AG09309 (cell line): Measurements from ENCODE around the gene DACH1.

Source experiments
- DNase-seq: peaks from one replicate; pipeline ENCODE4 v3.0.0-alpha.2; 2010; ENCODE audit warnings: low read depth
- H3K4me3 ChIP-seq: 2 replicates; pipeline ENCODE4 v1.5.1; 2011; ENCODE audit warnings: mild to moderate bottlenecking, low read depth, low read length, moderate library complexity; ENCODE audit not compliant: control insufficient read depth
- CTCF ChIP-seq: IDR thresholded peaks from 2 replicates; pipeline ENCODE4 v1.5.1; 2011; ENCODE audit warnings: mild to moderate bottlenecking, low read depth, low read length, inconsistent platforms; ENCODE audit not compliant: insufficient read depth, control insufficient read depth; ENCODE audit errors: missing control alignments

Gene DACH1

GRCh38 chr13:71611292-71611691, 255.7 kb downstream of the DACH1 start:
- H3K4me3 ChIP-seq, result no peak overlapping the region
- no peak for TF ChIP-seq CTCF
- DNase-seq, result no peak

- DNase-seq, result no peak
- no peak overlapping the region for H3K4me3 ChIP-seq
- TF ChIP-seq CTCF, result no peak
Observed at GRCh38 chr13:71610876-71611275, 256.1 kb downstream of the DACH1 start.

- DNase-seq, result no peak
Observed at GRCh38 chr13:71609271-71609670, 257.7 kb downstream of the DACH1 start.

GRCh38 chr13:71607575-71607974, 259.4 kb downstream of the DACH1 start:
- H3K4me3 ChIP-seq, result no peak overlapping the region
- TF ChIP-seq CTCF, result no peak
- no peak for DNase-seq

More at GRCh38 chr13:71609271-71609670, 257.7 kb downstream of the DACH1 start:
- TF ChIP-seq CTCF, result no peak
- H3K4me3 ChIP-seq, result no peak overlapping the region

GRCh38 chr13:71606818-71607217, 260.2 kb downstream of the DACH1 start:
- H3K4me3 ChIP-seq, result no peak overlapping the region
- TF ChIP-seq CTCF, result no peak
- DNase-seq, result no peak

GRCh38 chr13:71605744-71606143, 261.3 kb downstream of the DACH1 start:
- H3K4me3 ChIP-seq, result no peak overlapping the region

More at GRCh38 chr13:71605744-71606143, 261.3 kb downstream of the DACH1 start:
- TF ChIP-seq CTCF, result no peak
- DNase-seq, result no peak
